Memory B cell (primary cell): ENCODE measurements around the gene GRM8.
"Not testable (repeated sequence)": the region's sequence is repeated elsewhere in the genome, so short reads cannot be mapped to it uniquely, and the experiment has no call there.

Experiments
- ATAC-seq: fragments of 150-1000 bp; cut with Tn5 transposase; 2 replicates; pipeline ENCODE4 v1.10.0; 2021; ENCODE audit warnings: low read depth, mild to moderate bottlenecking, moderate library complexity
- DNase-seq, 2 donors: peaks; one replicate each; pipeline ENCODE4 v3.0.0; 2022; ENCODE audit warnings: low spot score in 2 of 2
- H3K27ac Mint-ChIP-seq: one replicate; pipeline ENCODE4 v1.8.0; 2022; ENCODE audit warnings: mild to moderate bottlenecking, moderate library complexity, mixed read lengths
- H3K27me3 Mint-ChIP-seq: one replicate; pipeline ENCODE4 v1.8.0; 2022; ENCODE audit warnings: mixed read lengths
- H3K36me3 Mint-ChIP-seq: one replicate; pipeline ENCODE4 v1.8.0; 2022; ENCODE audit warnings: mild to moderate bottlenecking, mixed read lengths
- H3K4me1 Mint-ChIP-seq: one replicate; pipeline ENCODE4 v1.8.0; 2022; ENCODE audit warnings: mixed read lengths
- H3K4me3 Mint-ChIP-seq: one replicate; pipeline ENCODE4 v1.8.0; 2022; ENCODE audit warnings: mild to moderate bottlenecking, moderate library complexity, mixed read lengths
- H3K9me3 Mint-ChIP-seq: one replicate; pipeline ENCODE4 v1.8.0; 2022; ENCODE audit warnings: mixed read lengths

GRM8 gene

DNA sequence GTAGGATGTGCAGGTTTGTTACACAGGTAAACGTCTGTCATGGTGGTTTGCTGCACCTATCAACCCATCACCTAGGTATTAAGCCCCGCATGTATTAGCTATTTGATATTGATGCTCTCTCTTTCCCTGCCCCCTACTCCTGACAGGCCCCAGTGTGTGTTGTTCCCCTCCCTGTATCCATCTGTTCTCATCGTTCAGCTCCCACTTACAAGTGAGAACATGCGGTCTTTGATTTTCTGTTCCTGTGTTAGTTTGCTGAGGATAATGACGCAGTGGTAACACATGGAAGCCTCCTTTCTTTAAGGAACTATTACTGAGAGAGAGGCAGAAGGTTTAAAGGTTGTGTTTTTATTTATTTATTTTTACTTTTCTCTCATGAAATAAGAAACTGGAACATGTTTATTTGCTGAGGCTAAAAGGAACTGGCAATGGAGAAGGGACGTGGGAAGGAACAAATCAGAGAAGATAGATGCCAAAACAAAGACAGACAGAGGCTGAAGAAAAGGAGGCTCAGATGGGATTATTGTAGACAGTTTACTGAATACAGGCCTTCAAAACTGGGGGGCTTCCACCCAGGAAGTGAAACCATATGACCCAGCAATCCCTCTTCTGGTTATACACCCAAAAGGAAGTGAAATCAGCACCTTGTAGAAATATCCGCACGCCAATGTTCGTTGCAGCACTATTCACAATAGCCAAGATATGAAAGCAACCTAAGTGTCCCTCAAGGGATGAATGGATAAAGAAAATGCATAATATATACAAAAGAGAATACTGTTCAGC lies 556.3 kb downstream of the GRM8 start:
- DNase-seq (no peak), ATAC-seq (peak; percentile 62)
- no peaks in the 10 kb centered on the region for H3K9me3 Mint-ChIP-seq
- no peaks in the 10 kb centered on the region for H3K27me3 Mint-ChIP-seq
- H3K4me1 Mint-ChIP-seq: peaks cover 10% of the 10 kb centered on the region
- H3K36me3 Mint-ChIP-seq: no peaks in the 10 kb centered on the region
- no peak overlapping the region for H3K27ac Mint-ChIP-seq
- no peak overlapping the region for H3K4me3 Mint-ChIP-seq

DNA sequence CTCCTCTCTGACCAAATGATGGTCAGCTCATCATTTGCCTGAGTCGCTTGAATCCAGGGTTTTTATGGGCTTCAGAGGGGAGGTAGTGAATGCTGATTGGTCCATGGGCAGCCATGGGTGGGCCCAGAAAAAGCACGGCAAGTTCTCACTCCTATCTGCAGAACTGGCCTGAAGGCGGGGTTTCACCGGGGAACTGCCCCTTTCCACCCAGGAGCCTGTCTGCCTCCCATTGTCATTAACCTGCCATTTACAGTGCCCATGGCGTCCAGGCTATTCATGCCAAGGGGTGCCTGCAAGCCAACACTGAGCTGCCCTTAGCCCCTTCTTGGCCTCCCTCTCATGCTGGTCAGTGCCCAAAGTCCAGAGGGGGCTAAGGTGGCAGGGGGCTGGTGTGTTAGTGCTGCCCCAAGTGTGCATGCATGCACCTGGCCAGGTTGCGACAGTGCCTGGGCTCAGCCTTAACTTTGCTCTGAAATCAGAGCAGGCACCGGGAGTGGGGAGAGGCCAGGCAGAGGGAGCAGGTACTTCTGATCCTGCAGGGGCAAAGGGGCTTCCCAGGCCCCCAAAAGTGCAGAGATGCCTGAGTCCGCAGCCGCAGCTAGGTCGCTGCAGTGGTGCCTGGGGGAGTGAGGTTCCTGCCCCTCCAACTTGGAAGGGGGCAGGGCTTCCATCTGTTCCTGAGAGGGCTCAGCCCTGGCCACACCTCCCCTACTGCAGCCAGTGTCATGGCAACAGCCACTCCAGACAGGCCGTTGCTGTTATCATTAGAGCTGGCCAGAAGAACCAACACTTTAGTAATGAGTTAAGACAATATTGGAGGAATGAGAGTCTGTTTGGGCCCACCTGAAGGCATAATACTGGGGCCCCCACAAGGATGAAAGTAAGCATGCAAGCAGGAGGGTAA lies 561.6 kb downstream of the GRM8 start:
- H3K27ac Mint-ChIP-seq: no peak overlapping the region
- H3K4me1 Mint-ChIP-seq: no peaks in the 10 kb centered on the region
- H3K9me3 Mint-ChIP-seq: no peaks in the 10 kb centered on the region
- no peaks in the 10 kb centered on the region for H3K27me3 Mint-ChIP-seq
- H3K4me3 Mint-ChIP-seq: no peak overlapping the region
- DNase-seq: no peak
- no peak for ATAC-seq
- no peaks in the 10 kb centered on the region for H3K36me3 Mint-ChIP-seq

DNA sequence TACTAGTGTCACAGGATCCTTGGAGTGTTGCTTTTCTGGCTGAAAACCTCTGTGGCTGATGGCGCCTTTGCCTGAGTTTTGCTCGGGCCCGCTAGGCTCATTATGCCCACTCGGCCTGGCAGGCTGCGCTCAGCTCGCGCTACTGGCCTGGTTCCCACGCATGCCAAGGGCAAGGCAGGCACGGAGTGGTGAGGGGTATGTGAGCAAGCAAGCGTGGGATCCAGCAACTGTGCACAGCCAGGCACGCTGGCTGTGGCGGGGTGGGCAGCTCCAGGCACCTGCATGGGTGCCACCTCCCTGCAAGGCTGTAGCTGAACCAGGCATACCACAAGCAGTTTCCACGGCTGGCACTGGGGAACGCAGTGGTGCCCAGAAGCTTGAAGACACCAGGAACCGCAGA lies 562.6 kb downstream of the GRM8 start:
- H3K27ac Mint-ChIP-seq: no peak overlapping the region
- H3K27me3 Mint-ChIP-seq: no peaks in the 10 kb centered on the region
- no peaks in the 10 kb centered on the region for H3K9me3 Mint-ChIP-seq
- H3K4me1 Mint-ChIP-seq: no peaks in the 10 kb centered on the region
- no peak overlapping the region for H3K4me3 Mint-ChIP-seq
- DNase-seq (no peak), ATAC-seq (no peak)
- no peaks in the 10 kb centered on the region for H3K36me3 Mint-ChIP-seq

DNA sequence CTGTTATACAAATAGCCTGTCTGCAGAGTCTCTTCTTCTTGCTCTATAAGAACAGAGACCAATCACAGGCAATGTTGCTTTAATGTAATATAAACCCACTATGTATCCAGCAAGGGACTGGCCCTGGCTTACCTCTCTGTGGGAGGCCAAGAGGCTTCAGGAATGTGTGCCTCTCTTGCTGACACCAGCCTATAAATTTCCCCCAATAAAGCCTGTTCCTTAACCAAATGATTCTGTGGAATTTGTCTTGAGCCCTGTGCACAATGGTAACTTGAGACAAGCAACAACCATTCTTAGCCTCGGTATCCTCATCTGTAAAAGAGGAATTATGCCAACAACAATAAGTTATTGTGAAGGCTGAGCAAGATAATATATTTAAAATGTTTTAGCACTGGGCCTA lies 563.7 kb downstream of the GRM8 start:
- no peak overlapping the region for H3K4me3 Mint-ChIP-seq
- H3K27ac Mint-ChIP-seq: no peak overlapping the region
- H3K36me3 Mint-ChIP-seq: no peaks in the 10 kb centered on the region
- DNase-seq: no peak
- H3K9me3 Mint-ChIP-seq: no peaks in the 10 kb centered on the region
- no peak for ATAC-seq
- no peaks in the 10 kb centered on the region for H3K4me1 Mint-ChIP-seq
- no peaks in the 10 kb centered on the region for H3K27me3 Mint-ChIP-seq

DNA sequence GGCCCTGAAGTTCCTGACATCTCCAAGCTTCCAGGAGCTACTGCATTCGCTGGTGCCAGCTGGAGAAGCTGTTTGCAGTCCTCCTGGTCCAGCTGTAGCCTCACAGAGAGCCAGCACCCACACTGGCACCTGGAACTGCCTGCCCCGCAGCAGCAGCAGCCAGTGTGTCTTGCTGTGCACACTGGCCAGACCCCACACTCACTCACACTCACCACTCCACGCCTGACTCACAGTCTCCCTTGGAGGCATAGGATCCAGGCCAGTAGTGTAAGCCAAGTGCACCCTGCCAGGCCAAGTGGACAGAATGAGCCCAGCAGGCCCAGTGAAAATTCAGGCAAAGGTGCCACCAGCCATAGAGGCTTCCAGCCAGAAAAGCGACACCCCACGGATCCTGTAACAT lies 566.3 kb downstream of the GRM8 start:
- DNase-seq (no peak), ATAC-seq (no peak)
- H3K36me3 Mint-ChIP-seq: no peaks in the 10 kb centered on the region
- no peaks in the 10 kb centered on the region for H3K27me3 Mint-ChIP-seq
- no peak overlapping the region for H3K4me3 Mint-ChIP-seq
- no peaks in the 10 kb centered on the region for H3K4me1 Mint-ChIP-seq
- H3K9me3 Mint-ChIP-seq: no peaks in the 10 kb centered on the region
- no peak overlapping the region for H3K27ac Mint-ChIP-seq

DNA sequence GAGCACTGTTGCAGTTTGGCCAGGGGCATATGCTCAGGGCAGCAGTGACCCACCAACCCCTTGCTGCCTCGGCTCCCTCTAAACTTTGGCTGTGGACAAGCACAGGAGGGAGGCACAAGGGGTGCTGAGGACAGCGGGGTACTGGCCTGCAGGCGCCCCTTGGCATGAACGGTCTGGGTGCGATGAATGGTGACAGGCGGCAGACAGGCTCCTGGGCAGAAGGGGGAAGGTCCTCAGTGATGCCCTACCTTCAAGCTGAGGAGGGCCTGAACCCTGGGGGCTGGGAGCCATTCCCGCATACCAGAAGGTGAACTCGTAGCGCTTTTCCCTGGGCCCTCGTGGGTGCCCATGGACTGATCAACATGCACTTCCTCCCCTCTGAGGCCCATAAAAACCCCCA lies 567.1 kb downstream of the GRM8 start:
- no peaks in the 10 kb centered on the region for H3K27me3 Mint-ChIP-seq
- no peaks in the 10 kb centered on the region for H3K4me1 Mint-ChIP-seq
- no peaks in the 10 kb centered on the region for H3K9me3 Mint-ChIP-seq
- no peaks in the 10 kb centered on the region for H3K36me3 Mint-ChIP-seq
- no peak overlapping the region for H3K27ac Mint-ChIP-seq
- H3K4me3 Mint-ChIP-seq: no peak overlapping the region
- DNase-seq (no peak), ATAC-seq (no peak)

DNA sequence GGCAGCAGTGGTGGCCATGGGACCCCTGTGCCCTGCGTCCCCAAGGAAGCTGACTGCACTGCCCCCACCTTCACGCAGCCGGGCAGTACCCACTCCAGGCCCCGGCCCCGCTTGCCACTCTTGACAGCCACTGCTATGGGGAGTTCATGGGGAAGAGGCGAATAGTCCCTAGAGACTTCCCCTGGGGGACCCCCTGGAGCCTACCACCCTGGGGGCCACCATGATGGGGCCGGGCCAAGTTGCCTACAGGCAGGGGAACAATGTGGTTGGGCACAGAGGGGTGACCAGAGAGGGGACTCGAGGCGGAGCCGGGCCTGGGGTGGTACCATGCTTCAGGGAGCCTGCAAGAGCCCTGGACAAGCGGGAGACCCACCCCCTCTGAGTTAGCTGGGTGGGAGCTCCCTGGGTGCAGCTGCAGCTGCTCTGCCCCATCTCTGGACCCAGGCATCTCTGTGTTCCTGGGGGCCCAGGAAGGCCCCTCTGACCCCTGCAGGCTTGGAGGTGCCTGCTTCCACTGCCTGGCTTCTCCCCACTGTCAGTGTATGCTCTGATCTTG lies 567.6 kb downstream of the GRM8 start:
- H3K27ac Mint-ChIP-seq: no peak overlapping the region
- DNase-seq (no peak), ATAC-seq (no peak)
- no peaks in the 10 kb centered on the region for H3K27me3 Mint-ChIP-seq
- H3K9me3 Mint-ChIP-seq: no peaks in the 10 kb centered on the region
- no peaks in the 10 kb centered on the region for H3K36me3 Mint-ChIP-seq
- no peaks in the 10 kb centered on the region for H3K4me1 Mint-ChIP-seq
- no peak overlapping the region for H3K4me3 Mint-ChIP-seq

DNA sequence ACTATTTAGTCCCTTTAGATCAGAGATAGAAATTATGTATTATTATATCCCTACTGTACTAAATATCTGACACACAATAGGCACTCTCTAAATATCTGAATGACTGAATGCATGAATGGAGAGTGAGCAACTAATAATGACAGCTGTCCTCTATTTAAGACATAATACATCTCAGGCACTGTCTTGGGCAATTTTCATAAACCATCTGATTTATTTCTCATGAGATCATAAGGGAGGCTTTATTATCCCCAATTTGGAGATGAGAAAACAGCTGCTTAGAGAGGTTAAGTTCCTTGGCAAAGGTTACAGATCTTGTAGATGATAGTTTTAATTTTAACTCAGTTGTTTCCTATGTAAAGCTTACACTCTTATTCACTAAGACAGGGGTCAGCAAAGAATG lies 570.6 kb downstream of the GRM8 start:
- no peaks in the 10 kb centered on the region for H3K27me3 Mint-ChIP-seq
- no peak for ATAC-seq
- H3K27ac Mint-ChIP-seq: no peak overlapping the region
- no peak for DNase-seq
- H3K36me3 Mint-ChIP-seq: no peaks in the 10 kb centered on the region
- peaks cover 3% of the 10 kb centered on the region for H3K9me3 Mint-ChIP-seq
- H3K4me1 Mint-ChIP-seq: no peaks in the 10 kb centered on the region
- no peak overlapping the region for H3K4me3 Mint-ChIP-seq

DNA sequence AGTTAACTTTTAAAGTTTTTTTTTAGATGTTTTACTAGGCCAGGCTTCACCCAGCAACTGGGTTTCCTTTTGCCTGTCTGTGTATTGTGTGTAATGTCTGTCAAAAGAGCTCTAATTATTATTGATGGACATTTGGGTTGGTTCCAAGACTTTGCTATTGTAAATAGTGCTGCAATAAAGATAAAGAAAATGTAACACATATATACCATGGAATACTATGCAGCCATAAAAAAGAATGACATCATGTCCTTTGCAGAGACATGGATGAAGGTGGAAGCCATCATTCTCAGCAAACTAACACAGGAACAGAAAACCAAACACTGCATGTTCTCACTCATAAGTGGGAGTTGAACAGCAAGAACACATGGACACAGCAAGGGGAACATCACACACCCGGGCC lies 584.0 kb downstream of the GRM8 start:
- H3K9me3 Mint-ChIP-seq, H3K27ac Mint-ChIP-seq, DNase-seq, H3K4me3 Mint-ChIP-seq, H3K4me1 Mint-ChIP-seq, H3K27me3 Mint-ChIP-seq, ATAC-seq, H3K36me3 Mint-ChIP-seq: not testable (repeated sequence)

DNA sequence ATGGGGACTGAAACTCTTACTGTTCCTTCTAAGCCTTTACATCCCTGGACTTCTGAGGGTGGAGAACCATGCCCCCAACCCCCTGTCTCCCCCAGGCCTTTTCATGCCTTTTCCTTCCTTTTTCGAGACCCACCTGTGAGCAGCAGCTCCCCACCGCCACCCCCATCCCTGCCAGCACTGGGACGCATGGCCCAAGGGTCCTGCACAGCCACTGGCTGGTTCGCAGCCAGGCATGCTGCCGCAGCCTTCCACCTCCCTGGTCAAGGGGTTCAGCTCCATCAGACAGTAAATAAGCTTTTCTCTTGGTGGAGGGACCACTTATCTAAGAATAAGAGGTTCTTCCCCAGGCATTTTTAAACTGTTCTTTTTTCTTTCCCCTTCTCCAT lies 584.4 kb downstream of the GRM8 start:
- ATAC-seq: no peak
- no peak for DNase-seq
- Mint-ChIP-seq H3K4me3 (no peak overlapping the region), H3K4me1 (no peaks in the 10 kb centered on the region), H3K27me3 (no peaks in the 10 kb centered on the region), H3K27ac (no peak overlapping the region), H3K9me3 (peaks cover 1% of the 10 kb centered on the region), H3K36me3 (no peaks in the 10 kb centered on the region)

DNA sequence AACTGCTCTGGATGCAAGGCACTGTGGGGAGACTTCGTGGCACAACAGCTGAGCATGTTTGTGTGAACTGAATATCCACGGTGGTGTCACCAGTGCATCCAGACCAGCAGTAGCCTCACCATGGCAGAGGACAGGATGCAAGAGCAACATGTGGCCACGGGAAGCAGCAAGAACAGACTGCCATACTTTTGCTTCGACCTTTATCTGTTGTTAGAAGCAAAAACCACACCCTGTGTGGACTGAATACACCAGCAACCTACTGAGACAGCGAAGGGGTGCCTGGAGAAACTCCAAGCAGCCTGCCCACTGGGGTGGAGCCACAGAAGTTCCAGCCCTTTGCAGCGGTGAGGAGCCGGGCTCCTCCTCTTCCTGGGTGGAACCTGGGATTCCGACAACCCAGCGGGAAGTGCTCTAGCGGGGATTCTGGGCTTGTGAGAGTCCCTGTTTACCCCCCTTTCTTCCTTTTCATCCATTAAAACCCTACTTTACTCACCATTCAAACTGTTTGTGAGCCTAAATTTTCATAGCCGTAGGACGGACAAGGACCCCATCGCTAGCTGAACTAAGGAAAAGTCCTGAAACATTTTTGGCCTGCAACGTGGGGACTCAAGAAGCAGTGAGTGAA lies 584.9 kb downstream of the GRM8 start:
- no peak for ATAC-seq
- no peak overlapping the region for H3K4me3 Mint-ChIP-seq
- no peaks in the 10 kb centered on the region for H3K27me3 Mint-ChIP-seq
- no peaks in the 10 kb centered on the region for H3K36me3 Mint-ChIP-seq
- H3K27ac Mint-ChIP-seq: no peak overlapping the region
- no peak for DNase-seq
- no peaks in the 10 kb centered on the region for H3K4me1 Mint-ChIP-seq
- peaks cover 1% of the 10 kb centered on the region for H3K9me3 Mint-ChIP-seq

DNA sequence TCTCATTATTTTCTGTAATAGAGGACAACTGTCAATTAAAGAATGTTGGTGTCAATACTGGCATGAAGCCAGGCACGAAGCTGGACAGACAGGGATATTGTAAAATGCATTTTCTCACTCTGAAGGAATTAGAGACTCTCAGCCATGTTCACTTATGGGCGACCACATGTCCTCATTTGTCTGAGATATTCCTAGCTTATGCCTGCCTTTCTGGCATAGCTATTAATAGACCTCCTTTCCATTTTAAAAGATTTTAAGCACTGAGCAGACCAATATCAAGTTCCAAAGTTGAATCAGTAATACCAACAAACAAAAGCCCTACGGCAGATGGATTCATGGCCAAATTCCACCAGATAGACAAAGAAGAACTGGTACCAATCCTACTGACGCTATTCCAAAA lies 589.9 kb downstream of the GRM8 start:
- H3K4me1 Mint-ChIP-seq: peaks cover 8% of the 10 kb centered on the region
- ATAC-seq: no peak
- H3K27ac Mint-ChIP-seq: no peak overlapping the region
- H3K36me3 Mint-ChIP-seq: no peaks in the 10 kb centered on the region
- H3K4me3 Mint-ChIP-seq: no peak overlapping the region
- peaks cover 1% of the 10 kb centered on the region for H3K9me3 Mint-ChIP-seq
- no peak for DNase-seq
- H3K27me3 Mint-ChIP-seq: no peaks in the 10 kb centered on the region

DNA sequence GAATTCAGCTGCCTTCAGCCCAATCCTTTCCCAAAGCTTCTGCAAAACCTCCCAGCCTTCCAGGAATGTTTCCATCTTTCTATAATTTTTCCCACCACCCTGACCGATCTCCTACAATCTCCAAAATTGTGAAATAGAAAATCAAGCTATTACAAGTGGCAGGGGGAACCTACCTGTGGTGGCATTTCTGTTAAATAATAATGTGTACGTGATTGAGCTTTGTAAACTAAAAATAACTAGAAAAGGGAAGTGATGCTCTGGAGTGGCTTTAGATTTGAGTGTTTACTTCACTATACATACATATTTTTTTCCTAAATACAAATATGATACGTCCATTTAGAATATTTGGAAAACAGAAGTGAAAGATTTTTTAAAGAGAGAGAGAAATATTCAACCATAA lies 593.6 kb downstream of the GRM8 start:
- Mint-ChIP-seq H3K4me1 (peaks cover 8% of the 10 kb centered on the region), H3K4me3 (peak overlapping the region; percentile 9), H3K27ac (peak overlapping the region; percentile 81), H3K27me3 (peaks cover 2% of the 10 kb centered on the region), H3K9me3 (peaks cover 1% of the 10 kb centered on the region), H3K36me3 (no peaks in the 10 kb centered on the region)
- ATAC-seq (peak; percentile 33), DNase-seq (no peak)

DNA sequence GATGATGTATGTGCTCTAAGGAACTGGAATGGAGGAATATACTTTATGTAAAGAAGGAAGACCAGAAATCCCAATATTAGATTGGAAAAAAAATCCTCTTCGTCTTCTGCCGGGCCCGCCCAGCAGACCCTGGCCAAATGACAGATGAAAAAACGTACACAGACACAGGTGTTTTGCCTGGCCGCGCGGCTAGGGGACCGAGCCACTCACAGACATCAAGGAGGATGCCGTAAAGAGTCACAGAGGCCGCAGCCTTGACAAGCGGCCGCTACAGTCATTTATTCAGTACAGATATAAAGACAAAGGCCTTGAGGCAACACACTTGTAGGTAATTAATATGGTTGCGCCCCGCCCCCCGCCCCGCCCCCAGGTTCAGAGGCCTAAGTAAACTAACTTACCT lies 594.1 kb downstream of the GRM8 start:
- H3K4me3 Mint-ChIP-seq: no peak overlapping the region
- peaks cover 2% of the 10 kb centered on the region for H3K27me3 Mint-ChIP-seq
- ATAC-seq (no peak), DNase-seq (no peak)
- peaks cover 1% of the 10 kb centered on the region for H3K9me3 Mint-ChIP-seq
- peaks cover 8% of the 10 kb centered on the region for H3K4me1 Mint-ChIP-seq
- peak overlapping the region; percentile 81 for H3K27ac Mint-ChIP-seq
- H3K36me3 Mint-ChIP-seq: no peaks in the 10 kb centered on the region
